ENCODE data around the gene ADPRH. TPM values are rescaled to one million over a fixed set of nuclear protein-coding genes. Genes with fewer than 3 reads are reported as not detected.

Gene ADPRH
- total RNA-seq, 1 experiment from 2014 or later = 1.4 TPM

- Histone ChIP-seq H2AFZ (no peak overlapping the region), H3F3A (ENCODE audit: insufficient read depth, low read depth) (no peaks in the 10 kb centered on the region), H3K27ac (no peak overlapping the region), H3K4me1 (replicated peaks; ENCODE audit: insufficient read depth) (no peaks in the 10 kb centered on the region), H3K9me3 (ENCODE audit: insufficient read depth, low read depth) (no peaks in the 10 kb centered on the region), H3K4me3 (no peak overlapping the region), H3K27me3 (ENCODE audit: insufficient read depth, low read depth) (no peaks in the 10 kb centered on the region), H3K79me2 (ENCODE audit: low read depth) (no peaks in the 10 kb centered on the region), H3K36me3 (ENCODE audit: low read depth) (no peaks in the 10 kb centered on the region), H3K9me2 (ENCODE audit: insufficient read depth) (no peaks in the 10 kb centered on the region), H4K20me1 (ENCODE audit: insufficient read depth) (no peaks in the 10 kb centered on the region), H3K4me2 (no peak overlapping the region)
- DNase-seq = no peak
- intact Hi-C loops (cut with micrococcal nuclease; ENCODE audit: unreplicated experiment) = no loop called here
- POLR2A ChIA-PET (ENCODE audit: unreplicated experiment) = no interaction called here
- TF ChIP-seq CTCF (conservative IDR thresholded peaks at IDR 0.05) (no peak), EZH2 (IDR thresholded peaks at IDR 0.05; ENCODE audit: low read depth) (no peak)
- CTCF ChIA-PET = no interaction called here
- no TSS peak for BruUV-seq (replicated peaks)
Measured at GRCh38 chr3:119531151-119531550, 48.1 kb upstream of the ADPRH start.

GRCh38 chr3:119534296-119534695 is 45.0 kb upstream of the ADPRH start:
- TF ChIP-seq CTCF (conservative IDR thresholded peaks at IDR 0.05) (no peak), EZH2 (IDR thresholded peaks at IDR 0.05; ENCODE audit: low read depth) (no peak)
- Histone ChIP-seq H2AFZ (no peak overlapping the region), H3K27ac (no peak overlapping the region), H3K4me1 (replicated peaks; ENCODE audit: insufficient read depth) (no peaks in the 10 kb centered on the region), H3K36me3 (ENCODE audit: low read depth) (no peaks in the 10 kb centered on the region), H3K27me3 (ENCODE audit: insufficient read depth, low read depth) (no peaks in the 10 kb centered on the region), H3K79me2 (ENCODE audit: low read depth) (no peaks in the 10 kb centered on the region), H3K4me2 (no peak overlapping the region), H3K4me3 (no peak overlapping the region), H4K20me1 (ENCODE audit: insufficient read depth) (no peaks in the 10 kb centered on the region), H3K9me3 (ENCODE audit: insufficient read depth, low read depth) (no peaks in the 10 kb centered on the region), H3F3A (ENCODE audit: insufficient read depth, low read depth) (no peaks in the 10 kb centered on the region), H3K9me2 (ENCODE audit: insufficient read depth) (no peaks in the 10 kb centered on the region)
- CTCF ChIA-PET = interaction anchor here (0.7 kb wide), 2 partner anchors 37 to 293 kb away, joined by 4 to 5 read pairs; no protein-coding TSS in a partner anchor
- intact Hi-C loops (cut with micrococcal nuclease; ENCODE audit: unreplicated experiment) = no loop called here
- DNase-seq = no peak
- POLR2A ChIA-PET (ENCODE audit: unreplicated experiment) = no interaction called here
- BruUV-seq (replicated peaks) = no TSS peak

GRCh38 chr3:119536757-119537156 is 42.5 kb upstream of the ADPRH start:
- no peak for TF ChIP-seq EZH2 (IDR thresholded peaks at IDR 0.05; ENCODE audit: low read depth)
- no peak for TF ChIP-seq CTCF (conservative IDR thresholded peaks at IDR 0.05)
- CTCF ChIA-PET = no interaction called here
- no peak overlapping the region for H3K4me3 ChIP-seq

More at GRCh38 chr3:119536757-119537156, 42.5 kb upstream of the ADPRH start:
- Histone ChIP-seq H3K4me2 (no peak overlapping the region), H3K4me1 (replicated peaks; ENCODE audit: insufficient read depth) (no peaks in the 10 kb centered on the region), H3K9me3 (ENCODE audit: insufficient read depth, low read depth) (no peaks in the 10 kb centered on the region), H3K27ac (no peak overlapping the region), H3K79me2 (ENCODE audit: low read depth) (no peaks in the 10 kb centered on the region), H3K36me3 (ENCODE audit: low read depth) (no peaks in the 10 kb centered on the region), H3F3A (ENCODE audit: insufficient read depth, low read depth) (no peaks in the 10 kb centered on the region), H2AFZ (no peak overlapping the region), H3K27me3 (ENCODE audit: insufficient read depth, low read depth) (no peaks in the 10 kb centered on the region), H3K9me2 (ENCODE audit: insufficient read depth) (no peaks in the 10 kb centered on the region), H4K20me1 (ENCODE audit: insufficient read depth) (no peaks in the 10 kb centered on the region)
- BruUV-seq (replicated peaks) = no TSS peak
- POLR2A ChIA-PET (ENCODE audit: unreplicated experiment) = no interaction called here
- intact Hi-C loops (cut with micrococcal nuclease; ENCODE audit: unreplicated experiment) = no loop called here
- DNase-seq = no peak
